HFF-Myc (cell line): ENCODE data around the gene CPT2.

Source experiments
- DNase-seq: peaks from one replicate; pipeline ENCODE4 v3.0.0-alpha.2; 2011; ENCODE audit warnings: low read depth; ENCODE audit errors: extremely low read depth
- H3K4me3 ChIP-seq: replicated peaks from 2 replicates; pipeline ENCODE4 v1.5.1; 2011; ENCODE audit warnings: low read depth, mild to moderate bottlenecking, control low read depth, low read length
- TF ChIP-seq, protein P1 (sequence below): IDR thresholded peaks from 2 replicates; pipeline ENCODE4 v1.5.1; 2012; ENCODE audit warnings: mild to moderate bottlenecking, low read depth, low read length, control low read depth; ENCODE audit errors: missing control alignments

Gene CPT2

DNA sequence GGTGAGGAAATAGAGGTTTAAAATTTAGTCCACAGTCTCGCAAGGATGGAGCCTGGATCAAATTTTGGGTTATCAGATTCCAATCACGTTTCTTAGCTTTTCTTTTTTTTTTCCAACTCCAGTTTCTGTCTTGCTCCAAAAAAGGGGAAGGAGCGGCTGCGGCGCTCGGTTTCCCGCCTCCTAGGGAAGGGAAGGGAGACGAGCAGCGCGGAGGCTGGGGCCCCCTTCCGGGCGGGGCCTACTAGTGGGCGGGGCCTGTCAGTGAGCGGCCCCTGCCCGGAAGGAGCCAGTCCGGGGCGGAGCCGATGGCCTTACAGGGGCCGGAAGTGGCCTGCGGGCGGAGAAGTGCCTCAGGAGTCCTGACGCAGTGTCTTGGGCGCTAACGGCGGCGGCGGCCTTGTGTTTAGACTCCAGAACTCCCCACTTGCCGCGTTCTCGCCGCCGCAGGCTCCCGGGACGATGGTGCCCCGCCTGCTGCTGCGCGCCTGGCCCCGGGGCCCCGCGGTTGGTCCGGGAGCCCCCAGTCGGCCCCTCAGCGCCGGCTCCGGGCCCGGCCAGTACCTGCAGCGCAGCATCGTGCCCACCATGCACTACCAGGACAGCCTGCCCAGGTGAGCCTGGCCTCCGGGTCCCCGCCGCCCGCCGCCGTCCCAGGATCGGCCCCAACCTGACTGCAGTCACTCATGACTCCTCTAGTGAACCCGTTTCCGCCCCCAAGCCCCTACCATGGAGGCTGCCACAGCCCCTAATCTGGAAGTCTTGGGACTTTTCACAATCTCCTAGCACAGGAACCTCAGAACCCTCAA lies at the start of gene CPT2:
Gene CPT2 (plus strand): TSS at position 340 of the 806 bp plus-strand sequence. CDS start 120 bp downstream, at position 460.
- TF ChIP-seq, protein P1, sequence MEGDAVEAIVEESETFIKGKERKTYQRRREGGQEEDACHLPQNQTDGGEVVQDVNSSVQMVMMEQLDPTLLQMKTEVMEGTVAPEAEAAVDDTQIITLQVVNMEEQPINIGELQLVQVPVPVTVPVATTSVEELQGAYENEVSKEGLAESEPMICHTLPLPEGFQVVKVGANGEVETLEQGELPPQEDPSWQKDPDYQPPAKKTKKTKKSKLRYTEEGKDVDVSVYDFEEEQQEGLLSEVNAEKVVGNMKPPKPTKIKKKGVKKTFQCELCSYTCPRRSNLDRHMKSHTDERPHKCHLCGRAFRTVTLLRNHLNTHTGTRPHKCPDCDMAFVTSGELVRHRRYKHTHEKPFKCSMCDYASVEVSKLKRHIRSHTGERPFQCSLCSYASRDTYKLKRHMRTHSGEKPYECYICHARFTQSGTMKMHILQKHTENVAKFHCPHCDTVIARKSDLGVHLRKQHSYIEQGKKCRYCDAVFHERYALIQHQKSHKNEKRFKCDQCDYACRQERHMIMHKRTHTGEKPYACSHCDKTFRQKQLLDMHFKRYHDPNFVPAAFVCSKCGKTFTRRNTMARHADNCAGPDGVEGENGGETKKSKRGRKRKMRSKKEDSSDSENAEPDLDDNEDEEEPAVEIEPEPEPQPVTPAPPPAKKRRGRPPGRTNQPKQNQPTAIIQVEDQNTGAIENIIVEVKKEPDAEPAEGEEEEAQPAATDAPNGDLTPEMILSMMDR, result no peak
- peak within 1 kb of the TSS; percentile 88 for H3K4me3 ChIP-seq
- DNase-seq, result peak; percentile 72

DNA sequence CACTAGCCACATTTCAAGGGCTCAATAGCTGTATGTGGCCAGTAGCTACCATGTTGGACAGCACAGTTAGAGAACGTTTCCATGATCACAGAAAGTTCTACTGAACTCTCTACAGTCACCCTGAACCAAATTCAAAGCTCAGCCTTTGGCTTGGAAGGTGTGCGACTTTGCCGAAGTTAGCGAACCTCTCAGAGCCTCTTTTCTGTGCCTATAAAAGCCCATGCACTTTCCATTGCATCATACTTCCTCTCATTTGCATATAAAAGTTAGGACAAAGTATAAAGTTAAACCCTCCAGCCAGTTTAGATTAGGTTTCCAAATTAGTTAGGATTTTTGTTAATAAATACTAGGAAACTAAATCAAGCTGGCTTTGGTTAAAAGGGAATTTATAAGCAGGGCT lies 49.5 kb upstream of the CPT2 start:
- TF ChIP-seq, protein P1, result no peak
- DNase-seq, result no peak
- H3K4me3 ChIP-seq, result no peak overlapping the region

DNA sequence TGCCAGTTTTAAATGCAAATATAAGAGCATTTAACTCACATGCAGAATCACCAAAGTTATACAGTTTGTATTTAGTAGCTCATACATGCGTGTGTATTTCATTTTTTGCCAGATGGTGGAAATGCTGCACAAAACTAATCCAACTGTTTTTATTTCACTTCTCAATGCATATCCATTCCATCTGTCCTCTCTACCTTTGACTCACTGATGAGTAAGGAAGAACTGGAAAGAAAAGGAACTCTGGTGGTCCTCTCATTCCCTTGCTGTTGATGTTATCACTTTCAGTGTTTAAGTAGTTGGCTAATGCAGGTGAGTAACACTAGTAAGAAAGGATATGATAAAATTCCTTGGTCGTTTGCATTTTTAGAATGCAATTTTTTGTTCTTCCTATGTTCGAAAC lies 48.5 kb upstream of the CPT2 start:
- TF ChIP-seq, protein P1, result no peak
- DNase-seq, result no peak
- no peak overlapping the region for H3K4me3 ChIP-seq

DNA sequence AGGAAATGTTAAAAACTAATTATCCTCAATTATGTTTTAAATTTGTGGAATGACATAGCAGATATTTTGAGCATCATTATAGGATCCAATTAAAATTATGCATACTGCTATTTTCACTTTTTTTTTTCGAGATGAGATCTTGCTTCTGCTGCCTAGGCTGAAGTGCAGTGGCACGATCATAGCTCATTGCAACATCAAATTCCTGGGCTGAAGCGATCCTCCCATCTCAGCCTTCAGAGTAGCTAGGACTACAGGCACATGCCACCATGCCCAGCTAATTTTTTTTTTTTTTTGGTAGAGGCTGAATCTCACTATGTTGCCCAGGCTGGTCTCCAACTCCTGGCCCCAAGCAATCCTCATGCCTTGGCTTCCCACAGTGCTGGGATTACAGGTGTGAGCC lies 42.9 kb upstream of the CPT2 start:
- no peak for DNase-seq
- TF ChIP-seq, protein P1, result no peak
- no peak overlapping the region for H3K4me3 ChIP-seq

DNA sequence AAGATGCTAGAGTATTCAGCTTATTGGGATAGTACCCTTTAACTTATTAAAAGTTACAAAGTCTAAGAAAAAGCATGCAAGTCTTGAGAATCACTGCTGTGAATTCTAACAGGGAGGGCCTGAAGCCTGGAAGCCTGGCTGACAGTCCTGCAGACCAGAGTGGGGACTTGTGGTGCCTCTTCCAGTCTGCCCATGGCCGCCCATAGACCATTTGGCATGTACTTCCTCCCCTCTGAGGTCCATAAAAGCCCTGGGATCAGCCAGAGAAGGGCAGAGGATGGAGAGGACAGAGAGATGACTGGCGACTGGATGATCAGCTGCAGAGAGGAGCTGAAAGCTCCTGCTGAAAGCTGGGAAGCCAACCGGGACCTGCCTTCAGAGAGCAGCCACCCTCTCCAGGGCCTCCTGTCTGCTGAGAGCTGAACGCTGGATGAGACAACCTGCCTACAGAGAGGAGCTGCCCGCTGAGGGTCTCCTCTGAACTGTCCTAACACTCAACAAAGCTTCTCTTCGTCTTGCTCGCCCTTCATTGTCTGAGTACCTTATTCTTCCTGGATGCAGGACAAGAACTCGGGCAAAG lies 41.7 kb upstream of the CPT2 start:
- no peak for DNase-seq
- no peak overlapping the region for H3K4me3 ChIP-seq
- TF ChIP-seq, protein P1, result no peak

DNA sequence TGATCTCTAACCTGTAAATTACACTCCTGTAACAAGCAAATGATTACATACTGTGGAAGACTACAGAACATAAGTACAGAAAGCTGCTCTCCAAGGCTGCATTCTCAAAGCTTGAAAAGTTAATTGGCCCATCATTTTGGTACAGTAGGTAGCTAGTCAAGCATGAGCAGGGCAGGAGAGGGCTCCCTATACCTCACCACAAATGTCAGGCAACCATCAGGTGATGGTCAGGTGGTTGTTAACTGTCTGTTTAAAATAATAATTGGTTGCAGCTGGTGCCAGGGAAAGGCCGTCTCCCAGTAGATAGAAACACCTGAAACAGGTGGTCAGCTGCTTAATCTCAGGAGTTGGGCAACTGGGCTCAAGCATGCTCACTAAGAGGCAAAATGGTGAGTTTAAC lies 41.1 kb upstream of the CPT2 start:
- TF ChIP-seq, protein P1, result no peak
- H3K4me3 ChIP-seq, result no peak overlapping the region
- DNase-seq, result no peak
